ENCODE data around the gene SLC25A44.

DNA sequence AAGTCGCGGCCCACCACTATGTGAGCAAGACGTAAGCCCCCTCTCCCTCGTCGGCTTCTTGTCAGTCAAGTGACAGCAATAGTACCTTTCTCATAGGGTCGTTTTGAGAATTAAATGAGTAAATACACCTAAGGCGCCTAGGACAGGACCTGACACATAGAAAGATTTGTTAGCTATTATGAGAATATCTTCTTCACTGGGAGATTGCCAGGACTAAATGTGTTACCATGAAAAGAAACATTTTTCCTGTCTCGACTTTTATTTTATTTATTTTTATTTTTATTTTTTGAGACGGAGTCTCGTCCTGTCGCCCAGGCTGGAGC is 19.7 kb downstream of the SLC25A44 start:
- TF ChIP-seq, protein P1, sequence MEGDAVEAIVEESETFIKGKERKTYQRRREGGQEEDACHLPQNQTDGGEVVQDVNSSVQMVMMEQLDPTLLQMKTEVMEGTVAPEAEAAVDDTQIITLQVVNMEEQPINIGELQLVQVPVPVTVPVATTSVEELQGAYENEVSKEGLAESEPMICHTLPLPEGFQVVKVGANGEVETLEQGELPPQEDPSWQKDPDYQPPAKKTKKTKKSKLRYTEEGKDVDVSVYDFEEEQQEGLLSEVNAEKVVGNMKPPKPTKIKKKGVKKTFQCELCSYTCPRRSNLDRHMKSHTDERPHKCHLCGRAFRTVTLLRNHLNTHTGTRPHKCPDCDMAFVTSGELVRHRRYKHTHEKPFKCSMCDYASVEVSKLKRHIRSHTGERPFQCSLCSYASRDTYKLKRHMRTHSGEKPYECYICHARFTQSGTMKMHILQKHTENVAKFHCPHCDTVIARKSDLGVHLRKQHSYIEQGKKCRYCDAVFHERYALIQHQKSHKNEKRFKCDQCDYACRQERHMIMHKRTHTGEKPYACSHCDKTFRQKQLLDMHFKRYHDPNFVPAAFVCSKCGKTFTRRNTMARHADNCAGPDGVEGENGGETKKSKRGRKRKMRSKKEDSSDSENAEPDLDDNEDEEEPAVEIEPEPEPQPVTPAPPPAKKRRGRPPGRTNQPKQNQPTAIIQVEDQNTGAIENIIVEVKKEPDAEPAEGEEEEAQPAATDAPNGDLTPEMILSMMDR (IDR thresholded peaks at IDR 0.05) = no peak
- no peak for TF ChIP-seq EZH2 (IDR thresholded peaks at IDR 0.05; ENCODE audit: borderline replicate concordance, insufficient read depth, low read depth, low read length, poor library complexity, severe bottlenecking)
